B cell (primary cell): Measurements from ENCODE around the gene SNIP1.
"Not testable (repeated sequence)": the region's sequence is repeated elsewhere in the genome, so short reads cannot be mapped to it uniquely, and the experiment has no call there.

ENCODE experiments used
- CTCF ChIP-seq: fragments of 200-600 bp; IDR thresholded peaks from one replicate; pipeline ENCODE4 v1.8.0; 2022; ENCODE audit warnings: antibody characterized with exemption, mild to moderate bottlenecking
- EZH2 ChIP-seq: IDR thresholded peaks from 2 replicates; pipeline ENCODE4 v1.6.1; 2012; ENCODE audit warnings: borderline replicate concordance, low read depth, mild to moderate bottlenecking, moderate library complexity, low read length; ENCODE audit not compliant: insufficient read depth, poor library complexity, severe bottlenecking

DNA sequence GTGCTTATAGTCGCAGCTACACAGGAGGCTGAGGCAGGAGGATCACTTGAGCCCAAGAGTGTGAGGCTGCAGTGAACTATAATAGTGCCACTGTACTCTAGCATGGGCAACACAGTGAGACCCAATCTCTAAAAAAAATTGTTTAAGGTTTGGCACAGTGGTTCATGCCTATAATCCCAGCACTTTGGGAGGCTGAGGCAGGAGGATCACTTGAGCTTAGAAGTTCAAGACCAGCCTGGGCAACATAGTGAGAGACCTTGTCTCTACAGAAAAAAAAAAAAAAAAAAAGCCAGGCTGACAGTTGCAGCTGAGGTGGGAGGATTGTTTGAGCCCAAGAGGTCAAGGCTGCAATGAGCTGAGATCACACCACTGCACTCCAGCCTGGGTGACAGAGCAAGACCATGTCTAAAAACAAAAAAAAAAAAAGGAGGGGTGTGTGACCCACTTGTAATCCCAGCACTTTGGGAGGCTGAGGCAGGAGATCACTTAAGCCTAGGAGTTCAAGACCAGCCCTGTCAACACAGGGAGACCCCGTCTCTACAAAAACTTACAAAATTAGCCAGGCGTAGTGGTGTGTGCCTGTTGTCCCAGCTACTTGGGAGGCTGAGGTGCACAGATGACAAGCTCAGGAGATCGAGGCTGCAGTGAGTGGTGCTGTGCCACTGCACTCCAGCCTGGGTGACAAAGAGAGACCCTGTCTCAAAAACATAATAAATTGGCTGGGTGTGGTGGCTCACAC is 21.5 kb downstream of the SNIP1 start:
- TF ChIP-seq CTCF, EZH2: not testable (repeated sequence)
